Effector CD8-positive, alpha-beta T cell (primary cell): ENCODE data around the gene PKP4.

Experiments used
- DNase-seq: peaks from one replicate; lab custom pipeline; 2025; lab: John Stamatoyannopoulos, UW

The PKP4 gene

DNA sequence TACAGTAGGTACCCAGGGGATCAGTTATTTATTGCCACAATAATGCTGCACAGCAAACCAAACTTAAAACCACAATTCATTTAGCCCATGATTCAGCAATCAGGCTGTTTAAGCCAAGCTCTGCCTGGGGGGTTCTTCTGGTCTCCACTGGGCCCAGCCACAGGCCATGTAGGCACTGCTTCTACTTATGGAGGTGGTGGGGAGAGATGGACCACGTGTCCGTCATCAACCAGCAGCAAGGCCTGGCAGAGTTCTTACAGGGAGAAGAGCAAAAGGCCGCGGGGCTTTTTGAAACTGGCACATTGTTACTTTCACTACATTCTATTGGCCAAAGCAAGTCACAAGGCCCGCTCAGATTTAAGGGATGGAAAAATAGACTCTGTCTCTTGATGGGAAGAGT, 262.1 kb downstream of the PKP4 start:
- DNase-seq, result no peak

DNA sequence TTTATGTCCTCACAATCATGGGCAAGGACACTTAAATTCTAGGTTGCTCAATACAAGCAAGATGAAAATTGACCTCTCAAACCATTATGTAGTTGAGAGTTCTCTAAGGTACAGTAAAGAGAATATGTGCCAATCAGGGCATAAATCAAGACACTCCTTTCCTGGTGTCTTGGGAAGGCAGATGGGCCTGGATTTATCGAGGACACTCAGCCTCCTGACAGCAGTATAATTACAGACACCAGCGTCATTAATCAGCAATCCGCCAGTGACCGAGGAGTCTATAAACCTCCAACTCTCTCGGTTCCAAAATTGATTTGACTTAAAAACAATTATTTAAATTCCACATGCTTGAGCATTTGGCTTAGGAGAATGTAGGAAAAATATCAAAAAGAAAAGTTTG, 262.7 kb downstream of the PKP4 start:
- no peak for DNase-seq

DNA sequence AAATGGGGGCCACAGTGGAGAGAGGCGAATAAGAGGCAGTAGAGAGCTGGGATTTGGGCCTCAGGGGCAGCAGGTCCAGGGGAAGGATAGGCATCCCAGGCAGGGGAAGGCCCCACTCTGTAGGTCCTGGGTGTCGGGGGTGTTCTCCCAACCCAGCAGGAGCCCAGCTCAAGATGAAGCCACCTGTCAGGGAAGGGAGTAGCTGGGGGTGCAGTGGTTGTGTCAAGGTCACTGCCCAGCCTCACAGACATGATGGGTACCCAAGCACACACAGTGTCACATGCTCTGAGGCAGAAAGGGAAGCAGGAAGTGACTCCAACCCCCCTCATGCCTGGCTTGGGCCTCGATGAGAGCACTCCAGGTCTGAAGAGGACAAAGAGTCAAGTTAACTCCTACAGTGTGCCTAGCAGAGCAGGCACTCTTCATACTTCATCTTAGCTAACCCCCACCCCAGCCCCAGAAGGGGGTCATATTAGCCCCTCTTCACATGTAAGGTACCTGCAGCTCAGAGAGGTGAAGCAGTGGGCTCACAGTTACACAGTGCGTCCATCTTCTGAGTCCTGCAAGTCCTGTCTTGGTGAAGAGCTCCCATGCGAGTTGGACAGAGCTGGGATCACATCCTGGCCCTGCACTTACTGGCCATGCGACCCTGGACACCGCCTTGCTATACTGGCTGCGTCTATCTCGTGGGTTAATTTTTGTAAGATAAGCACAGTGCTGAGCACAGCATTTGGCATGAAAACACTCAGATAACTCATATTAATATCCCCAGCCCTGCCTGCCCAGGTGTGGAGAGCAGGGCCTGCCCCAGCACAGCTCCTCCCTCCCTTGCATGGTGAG, 265.7 kb downstream of the PKP4 start:
- no peak for DNase-seq

DNA sequence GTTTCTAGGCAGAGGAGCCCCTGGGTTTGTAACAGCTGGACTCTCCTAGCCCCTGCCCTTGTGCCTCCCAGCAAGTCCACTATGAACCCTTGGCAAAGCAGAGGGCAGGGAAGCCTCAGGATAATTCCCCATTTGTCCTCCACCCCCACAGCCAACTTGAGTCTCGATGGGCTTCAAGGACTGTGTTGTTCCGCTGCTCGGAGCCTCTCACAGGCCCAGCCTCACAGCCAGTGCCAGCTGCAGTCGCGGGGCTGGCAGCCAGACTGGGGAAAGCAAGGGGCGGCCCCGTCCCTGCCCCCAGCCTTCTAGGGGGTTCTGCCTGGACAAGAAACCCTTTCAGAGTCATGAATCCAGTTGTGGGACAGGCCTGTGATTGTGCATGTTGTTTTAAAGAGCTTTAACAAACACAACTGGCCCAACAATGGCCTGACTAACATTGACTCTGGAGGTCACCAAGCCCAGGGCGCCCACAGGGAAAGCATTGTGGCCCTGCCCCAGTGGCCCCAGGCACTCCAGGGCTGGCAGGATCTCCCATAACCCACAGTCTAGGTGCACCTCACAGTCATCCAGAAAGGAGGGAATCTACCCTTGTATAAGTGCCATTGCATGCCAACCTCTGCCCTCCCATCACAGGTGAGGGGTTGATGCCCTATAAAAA, 266.6 kb downstream of the PKP4 start:
- no peak for DNase-seq

DNA sequence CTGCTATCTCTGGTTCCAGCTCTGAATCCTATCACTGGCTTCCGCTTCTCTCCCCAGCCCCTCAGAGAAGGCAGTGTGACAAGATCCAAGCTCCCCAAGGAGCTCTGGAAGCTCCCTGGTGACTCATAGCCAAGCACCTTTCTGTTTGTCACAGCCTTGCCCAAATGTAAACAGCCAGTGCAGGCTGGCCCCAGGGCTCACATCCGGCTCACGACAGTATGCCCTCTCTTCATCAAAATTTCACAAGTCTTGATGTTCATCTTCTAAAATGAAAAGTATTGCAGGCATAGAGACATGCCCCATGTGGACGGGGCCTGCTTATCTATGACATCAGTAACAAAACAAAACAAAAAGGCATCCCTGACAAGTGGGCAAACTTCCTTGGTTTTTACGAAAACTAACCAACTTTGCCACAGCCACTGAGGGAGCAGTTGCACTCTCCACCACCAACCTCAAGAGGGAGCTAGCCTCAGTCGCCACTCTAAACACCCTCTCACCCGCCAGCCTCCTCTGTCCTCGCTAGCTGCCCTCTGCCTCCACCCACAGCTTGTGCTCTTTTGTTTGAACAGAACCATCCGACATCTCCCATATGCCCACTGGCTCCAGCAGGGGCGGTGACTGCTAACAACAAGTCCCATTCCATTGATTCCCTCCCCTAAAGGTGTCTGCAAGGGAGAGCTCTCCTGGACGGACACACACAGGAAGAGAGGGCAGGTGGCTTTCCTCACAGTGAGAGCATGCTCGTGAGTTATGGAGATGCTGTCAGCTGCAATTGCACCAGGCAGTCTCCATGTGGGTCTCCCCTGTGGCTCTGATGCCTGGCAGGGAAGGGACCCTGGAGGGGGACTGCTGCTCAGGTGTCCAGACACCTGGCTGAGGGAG, 267.4 kb downstream of the PKP4 start:
- no peak for DNase-seq

DNA sequence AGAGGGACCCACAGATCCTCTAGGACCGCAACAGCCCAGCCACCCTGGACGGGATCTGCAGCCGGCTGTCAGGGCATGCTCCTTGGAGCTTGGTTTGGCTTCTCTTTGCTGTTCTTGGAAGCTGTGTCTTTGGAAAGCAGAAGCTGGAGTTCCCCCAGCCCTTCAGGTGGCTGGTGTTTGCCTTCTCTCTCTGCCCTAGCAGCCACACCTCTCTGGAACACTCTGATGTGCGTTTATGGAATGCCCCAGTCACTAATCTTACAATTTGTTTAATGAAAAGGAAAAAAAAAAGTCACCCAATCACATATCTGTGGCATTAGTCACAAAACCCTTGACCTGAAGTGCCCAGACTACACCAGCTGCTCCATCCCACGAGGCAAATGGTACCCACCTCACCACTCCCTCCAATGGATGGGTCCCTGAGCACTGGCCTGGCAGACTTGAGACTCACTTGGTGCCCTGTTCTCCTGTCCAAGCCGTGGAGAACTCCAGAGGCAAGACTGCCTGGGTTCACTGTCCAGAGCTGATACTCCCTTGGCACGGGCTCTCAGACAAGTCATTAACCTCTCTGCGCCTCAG, 268.1 kb downstream of the PKP4 start:
- no peak for DNase-seq

DNA sequence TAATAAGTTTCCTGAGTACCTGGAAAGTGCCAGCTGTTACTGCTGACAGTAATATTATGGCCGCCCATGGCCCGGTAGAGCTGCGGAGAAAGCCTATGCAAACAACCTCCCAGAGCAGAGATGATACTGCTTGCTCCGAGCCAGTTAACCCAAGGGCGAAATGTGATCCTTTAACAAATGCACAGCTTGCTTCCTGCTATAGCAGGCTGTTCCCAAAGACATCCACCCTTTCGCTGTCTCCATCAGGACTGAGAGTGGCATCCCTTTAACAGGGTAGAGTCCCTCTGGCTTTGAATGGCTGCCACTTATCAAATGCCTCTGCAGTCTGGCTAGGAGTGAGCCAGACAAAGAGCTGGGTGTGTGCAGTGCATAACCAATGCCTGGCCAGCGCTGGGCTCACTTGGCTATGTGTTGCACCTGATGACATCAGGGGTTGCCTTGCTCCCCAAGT, 268.7 kb downstream of the PKP4 start:
- DNase-seq, result no peak

DNA sequence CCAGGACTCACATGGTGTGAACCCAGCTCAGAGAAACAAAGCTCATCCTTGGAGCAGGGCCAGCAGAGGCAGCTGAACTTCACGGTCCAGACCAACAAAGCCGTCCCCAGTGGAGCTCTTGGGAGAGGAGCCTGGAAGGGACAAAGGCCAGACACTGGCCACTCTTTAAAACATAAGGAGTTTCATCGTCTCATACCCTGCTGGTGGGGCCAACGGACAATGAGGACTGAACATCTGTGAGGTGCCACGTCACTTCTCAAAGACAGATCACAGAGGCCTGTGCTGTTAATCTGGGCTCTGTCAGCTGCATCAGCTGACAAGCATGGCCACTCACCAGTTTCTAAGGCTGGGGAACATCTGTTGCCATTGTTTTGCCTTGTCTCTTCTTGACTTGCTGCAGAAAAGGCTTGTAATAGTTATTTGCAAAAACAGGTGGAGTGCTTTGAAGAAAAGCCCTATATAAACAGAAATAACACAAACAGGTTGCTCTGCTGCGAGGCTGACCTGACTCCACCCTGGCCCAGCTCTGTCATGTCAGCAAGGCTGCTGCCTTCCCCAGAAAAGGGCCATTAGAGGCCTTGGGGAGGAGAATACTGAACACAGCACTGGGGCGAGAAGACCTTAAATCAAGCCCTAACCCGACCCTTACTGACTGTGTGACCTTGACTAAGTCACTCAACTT, 270.3 kb downstream of the PKP4 start:
- no peak for DNase-seq

DNA sequence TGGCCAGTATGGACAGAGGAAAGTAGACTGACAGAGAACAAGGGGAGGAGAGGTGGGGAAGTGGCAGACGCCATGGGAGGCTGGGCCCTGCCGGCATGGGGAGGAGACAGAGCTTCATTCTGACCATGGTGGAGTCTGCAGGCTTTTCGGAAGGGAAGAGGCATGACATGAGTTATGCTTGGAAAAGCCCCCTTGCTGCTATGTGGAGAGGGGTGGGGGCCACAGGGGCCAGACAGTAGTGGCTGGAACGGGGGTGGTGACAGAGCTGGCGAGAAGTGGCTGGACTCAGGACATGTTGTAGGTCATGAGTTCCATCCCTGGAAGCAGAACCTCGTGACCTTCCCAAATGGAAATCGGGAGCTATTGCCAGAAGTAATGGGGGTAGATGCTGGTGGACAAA, 271.7 kb downstream of the PKP4 start:
- no peak for DNase-seq

DNA sequence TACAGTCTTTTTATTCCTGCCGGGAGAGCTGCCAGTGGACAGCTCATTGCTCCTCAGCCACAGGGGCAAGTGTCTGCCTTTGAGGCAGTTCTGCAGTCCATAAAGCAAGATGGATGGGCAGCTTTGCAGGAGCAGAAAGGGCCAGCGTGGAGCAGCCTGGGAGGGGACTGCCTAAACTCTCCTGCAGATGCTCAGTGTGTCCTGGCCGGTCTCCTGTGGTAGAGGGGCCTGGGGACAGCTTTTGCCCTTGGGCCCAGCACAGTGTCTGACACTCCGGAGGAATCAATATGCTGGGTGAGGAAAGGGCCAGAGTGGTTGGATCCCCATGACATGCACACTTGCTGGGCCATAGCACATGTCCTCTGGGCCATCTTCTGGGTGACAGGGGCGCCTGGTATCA, 272.7 kb downstream of the PKP4 start:
- DNase-seq, result no peak

DNA sequence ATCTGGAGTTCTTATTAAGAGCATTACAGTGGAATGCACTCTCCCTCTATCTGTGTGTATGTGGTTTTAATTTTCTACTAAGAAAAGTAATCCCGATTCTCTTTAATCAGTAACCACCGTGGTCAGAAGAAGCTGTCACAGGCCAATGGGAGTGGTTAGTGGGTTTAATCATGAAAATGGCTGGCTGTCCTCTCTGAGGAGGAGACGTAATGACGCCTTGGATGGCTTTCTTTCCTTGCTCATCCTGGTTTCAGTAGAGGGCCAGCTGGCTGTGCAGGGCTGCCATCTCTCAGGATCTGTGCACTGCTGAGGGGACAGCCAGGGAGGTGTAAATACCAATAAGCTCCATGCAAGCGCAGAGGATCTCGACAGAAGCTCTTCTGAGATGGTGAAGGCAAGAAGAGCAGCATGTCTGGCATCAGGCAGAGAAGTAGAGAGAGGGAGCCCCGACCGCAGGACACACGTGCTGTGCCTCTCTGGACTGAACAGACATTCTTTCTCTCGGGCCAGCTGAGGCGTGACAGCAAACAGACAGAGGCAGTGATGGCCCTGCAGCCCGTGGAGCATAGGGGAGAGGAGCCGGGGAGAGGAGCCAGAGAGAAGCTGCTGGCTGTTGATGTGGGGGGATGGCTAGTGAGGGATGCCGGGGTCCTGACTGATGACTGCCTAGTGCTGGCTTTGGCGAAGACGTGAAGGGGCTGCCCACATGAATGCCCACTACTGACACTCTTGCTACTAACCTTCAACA, 273.3 kb downstream of the PKP4 start:
- DNase-seq, result no peak

DNA sequence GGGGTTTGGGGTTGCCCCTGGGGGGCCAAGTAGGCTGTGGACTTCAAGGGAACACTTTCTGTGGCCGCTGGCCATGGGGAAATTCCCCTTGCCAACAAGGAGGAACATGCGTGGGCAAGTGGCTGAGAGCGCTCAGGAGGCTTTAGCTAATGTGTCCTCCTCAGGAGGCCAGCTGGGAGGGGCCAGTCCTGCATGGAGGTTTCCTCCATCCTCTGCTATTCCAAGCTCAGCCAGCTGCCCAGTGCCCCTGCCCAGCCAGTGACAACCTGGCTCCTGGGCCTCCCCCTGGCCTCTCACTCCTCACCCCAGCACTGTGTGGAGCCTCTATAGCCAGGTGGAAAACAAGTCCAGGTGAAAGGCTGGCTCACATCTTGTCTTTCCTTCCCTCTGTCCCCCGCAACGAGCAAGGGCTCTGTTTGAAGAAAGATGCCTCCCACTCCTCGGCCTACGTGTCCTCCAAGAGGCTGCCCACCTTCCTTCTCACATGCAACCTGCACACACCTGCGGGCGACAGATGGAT, 273.9 kb downstream of the PKP4 start:
- DNase-seq, result no peak

DNA sequence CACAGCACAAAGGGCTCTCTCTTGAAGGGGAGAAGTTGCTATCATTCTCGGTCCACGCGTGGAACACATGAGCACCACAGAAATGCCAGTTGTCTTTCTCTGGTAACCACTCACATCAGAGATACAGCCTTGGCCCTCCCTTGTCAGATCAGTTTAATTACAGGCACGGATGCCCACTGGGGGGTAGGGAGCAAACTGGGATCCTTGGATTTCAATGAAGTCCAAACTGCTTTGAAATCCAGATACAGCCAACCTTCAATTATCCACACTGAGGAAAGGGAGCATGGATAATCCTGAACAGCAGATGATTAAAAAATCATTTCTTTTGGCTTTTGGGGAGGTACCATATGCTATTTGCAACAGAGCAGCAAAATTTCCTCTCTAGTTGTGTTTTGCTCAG, 274.6 kb downstream of the PKP4 start:
- no peak for DNase-seq
